ENCODE measurements around the gene COL21A1. TPM values are rescaled to one million over a fixed set of nuclear protein-coding genes. Genes with fewer than 3 reads are reported as not detected.

COL21A1 gene
- total RNA-seq, 1 experiment from 2014 or later = 1.8 TPM

DNA sequence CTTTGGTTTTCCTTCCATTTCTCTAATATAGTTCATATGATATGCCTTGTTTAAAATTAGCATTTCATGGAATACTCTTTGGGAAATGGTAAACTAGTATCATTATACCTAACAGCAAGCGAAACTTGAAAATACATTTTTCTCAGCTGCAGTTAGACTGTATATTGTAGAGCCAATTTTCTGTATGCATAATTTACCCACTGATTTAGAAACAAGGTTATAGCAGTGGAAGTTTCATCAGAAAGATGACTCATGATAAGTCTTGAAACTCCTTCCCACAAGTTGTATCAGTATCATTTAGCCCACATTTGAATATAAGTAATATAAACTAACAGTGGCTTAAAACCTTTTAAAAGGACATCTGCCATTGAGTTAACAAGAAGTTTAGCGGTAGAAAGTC lies 207.2 kb downstream of the COL21A1 start:
- Mint-ChIP-seq H3K9me3 (no peaks in the 10 kb centered on the region), H3K27ac (no peak overlapping the region), H3K4me1 (no peaks in the 10 kb centered on the region), H3K36me3 (ENCODE audit: insufficient read depth in 1 of 3, low read depth in 3 of 3) (no peaks in the 10 kb centered on the region), H3K4me3 (no peak overlapping the region), H3K27me3 (ENCODE audit: low read depth) (no peaks in the 10 kb centered on the region)
- H2BK5ac ChIP-seq (ENCODE audit: insufficient read length, low read length) = no peak overlapping the region
- H2BK120ac ChIP-seq (ENCODE audit: low read depth, low read length, poor library complexity, severe bottlenecking) = no peak overlapping the region
- no peak overlapping the region for H3T11ph ChIP-seq (ENCODE audit: low read length)
- H2AK5ac ChIP-seq (ENCODE audit: insufficient read length, low read length) = no peak overlapping the region
- no peak overlapping the region for H2BK15ac ChIP-seq (ENCODE audit: low read depth, low read length)
- TF ChIP-seq, protein P1, sequence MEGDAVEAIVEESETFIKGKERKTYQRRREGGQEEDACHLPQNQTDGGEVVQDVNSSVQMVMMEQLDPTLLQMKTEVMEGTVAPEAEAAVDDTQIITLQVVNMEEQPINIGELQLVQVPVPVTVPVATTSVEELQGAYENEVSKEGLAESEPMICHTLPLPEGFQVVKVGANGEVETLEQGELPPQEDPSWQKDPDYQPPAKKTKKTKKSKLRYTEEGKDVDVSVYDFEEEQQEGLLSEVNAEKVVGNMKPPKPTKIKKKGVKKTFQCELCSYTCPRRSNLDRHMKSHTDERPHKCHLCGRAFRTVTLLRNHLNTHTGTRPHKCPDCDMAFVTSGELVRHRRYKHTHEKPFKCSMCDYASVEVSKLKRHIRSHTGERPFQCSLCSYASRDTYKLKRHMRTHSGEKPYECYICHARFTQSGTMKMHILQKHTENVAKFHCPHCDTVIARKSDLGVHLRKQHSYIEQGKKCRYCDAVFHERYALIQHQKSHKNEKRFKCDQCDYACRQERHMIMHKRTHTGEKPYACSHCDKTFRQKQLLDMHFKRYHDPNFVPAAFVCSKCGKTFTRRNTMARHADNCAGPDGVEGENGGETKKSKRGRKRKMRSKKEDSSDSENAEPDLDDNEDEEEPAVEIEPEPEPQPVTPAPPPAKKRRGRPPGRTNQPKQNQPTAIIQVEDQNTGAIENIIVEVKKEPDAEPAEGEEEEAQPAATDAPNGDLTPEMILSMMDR (conservative IDR thresholded peaks at IDR 0.05) = no peak
- H3K27ac ChIP-seq (ENCODE audit: insufficient read length, low read depth, low read length) = no peak overlapping the region
- H4K20me1 ChIP-seq (ENCODE audit: control insufficient read depth, insufficient read depth, insufficient read length) = no peaks in the 10 kb centered on the region
- H3K4me2 ChIP-seq (ENCODE audit: insufficient read depth, insufficient read length, low read length) = no peak overlapping the region
- no peak overlapping the region for H3K56ac ChIP-seq (ENCODE audit: insufficient read length, low read depth, low read length)
- H3K14ac ChIP-seq (ENCODE audit: insufficient read depth, low read length) = no peak overlapping the region
- no peaks in the 10 kb centered on the region for H3K79me2 ChIP-seq (ENCODE audit: insufficient read depth, low read length)
- no CpG with 5 or more reads among the region's 2 CpGs for WGBS (ENCODE audit: extremely low coverage, insufficient read length, low lambda C conversion rate)
- H2BK20ac ChIP-seq (ENCODE audit: low read depth, low read length, poor library complexity, severe bottlenecking) = no peak overlapping the region
- no peak overlapping the region for H4K5ac ChIP-seq (ENCODE audit: insufficient read length, low read depth, low read length)
- no peak overlapping the region for H4K91ac ChIP-seq (ENCODE audit: insufficient read length, low read depth, low read length)
- no peaks in the 10 kb centered on the region for H3K27me3 ChIP-seq (ENCODE audit: insufficient read depth, low read length)
- H4K8ac ChIP-seq (replicated peaks; ENCODE audit: insufficient read length, low read depth, low read length) = no peak overlapping the region
- H3K9me3 ChIP-seq (ENCODE audit: control insufficient read depth, low read depth, low read length) = no peaks in the 10 kb centered on the region
- no peak overlapping the region for H3K9ac ChIP-seq (ENCODE audit: extremely low read depth, insufficient read length, low read length)
- H3K4ac ChIP-seq (ENCODE audit: low read depth, low read length) = no peak overlapping the region
- H3K23ac ChIP-seq (ENCODE audit: insufficient read length, low read depth, low read length) = no peak overlapping the region
- no peaks in the 10 kb centered on the region for H3K79me1 ChIP-seq (ENCODE audit: insufficient read depth, low read depth, low read length, poor library complexity, severe bottlenecking)
- no peak overlapping the region for H2AFZ ChIP-seq (ENCODE audit: low read length)
- H2BK12ac ChIP-seq (ENCODE audit: insufficient read length, low read depth, low read length) = no peak overlapping the region
- no peak overlapping the region for H3K18ac ChIP-seq (ENCODE audit: insufficient read length, low read depth, low read length)
- DNase-seq = no peak
- H3K23me2 ChIP-seq (ENCODE audit: insufficient read length, low read depth, low read length, poor library complexity, severe bottlenecking) = no peaks in the 10 kb centered on the region
- H3K4me1 ChIP-seq (ENCODE audit: insufficient read depth, low read length) = no peaks in the 10 kb centered on the region
